IPS-NIHi11 (cell line): ENCODE results near the gene FGD5.
A peak's percentile ranks its signal among the peaks of the same experiment; 100 is the strongest.

ENCODE experiments used
- DNase-seq: peaks from one replicate; pipeline ENCODE4 v3.0.0; 2012; ENCODE audit warnings: mixed read lengths, low spot score

Gene FGD5

GRCh38 chr3:14852717-14853116, 34.0 kb downstream of the FGD5 start:
- DNase-seq: no peak

- DNase-seq: no peak
Observed at GRCh38 chr3:14853271-14853951, 34.6 kb downstream of the FGD5 start.

- no peak for DNase-seq
Observed at GRCh38 chr3:14857506-14857905, 38.7 kb downstream of the FGD5 start.

- no peak for DNase-seq
Observed at GRCh38 chr3:14858105-14858504, 39.3 kb downstream of the FGD5 start.

- DNase-seq: no peak
Observed at GRCh38 chr3:14859880-14860279, 41.1 kb downstream of the FGD5 start.

GRCh38 chr3:14861031-14861430, 42.3 kb downstream of the FGD5 start:
- DNase-seq: no peak

- no peak for DNase-seq
Observed at GRCh38 chr3:14861446-14862302, 42.9 kb downstream of the FGD5 start.

GRCh38 chr3:14862303-14862660, 43.5 kb downstream of the FGD5 start:
- DNase-seq: no peak

GRCh38 chr3:14862661-14863230, 44.0 kb downstream of the FGD5 start:
- DNase-seq: no peak

- DNase-seq: peak; percentile 63
Observed at GRCh38 chr3:14863333-14864100, 44.8 kb downstream of the FGD5 start.

GRCh38 chr3:14864131-14864530, 45.4 kb downstream of the FGD5 start:
- no peak for DNase-seq

- no peak for DNase-seq
Observed at GRCh38 chr3:14866627-14867026, 47.9 kb downstream of the FGD5 start.

- DNase-seq: no peak
Observed at GRCh38 chr3:14867936-14868570, 49.3 kb downstream of the FGD5 start.

GRCh38 chr3:14869917-14870782, 51.4 kb downstream of the FGD5 start:
- no peak for DNase-seq

GRCh38 chr3:14870783-14871060, 52.0 kb downstream of the FGD5 start:
- no peak for DNase-seq

- no peak for DNase-seq
Observed at GRCh38 chr3:14871456-14872200, 52.9 kb downstream of the FGD5 start.

GRCh38 chr3:14872706-14873105, 53.9 kb downstream of the FGD5 start:
- no peak for DNase-seq

- no peak for DNase-seq
Observed at GRCh38 chr3:14874784-14875183, 56.0 kb downstream of the FGD5 start.

- DNase-seq: no peak
Observed at GRCh38 chr3:14875411-14876175, 56.8 kb downstream of the FGD5 start.

GRCh38 chr3:14876921-14877333, 58.2 kb downstream of the FGD5 start:
- DNase-seq: no peak
